Measurements from ENCODE around the gene COMMD6.

Gene COMMD6

GRCh38 chr13:75486146-75487062 is 51.2 kb downstream of the COMMD6 start:
- Histone ChIP-seq H3K4me3 (no peak overlapping the region), H3K27ac (no peak overlapping the region)

GRCh38 chr13:75485286-75486062 is 52.2 kb downstream of the COMMD6 start:
- peak overlapping the region in 1 of 21 experiments; percentile 5 for H3K27ac ChIP-seq
- H3K4me3 ChIP-seq, result no peak overlapping the region

- H3K27ac ChIP-seq, result peak overlapping the region in 18 of 21 experiments; percentile 9 to 87 (median 78)
- peak overlapping the region; percentile 66 to 95 (median 82) for H3K4me3 ChIP-seq
These were observed 54.9 kb downstream of the COMMD6 start for GRCh38 chr13:75482820-75483079.

GRCh38 chr13:75482070-75482819 is 55.4 kb downstream of the COMMD6 start, which contains the start of gene TBC1D4:
TBC1D4 (minus strand) TSS chr13:75482169; CDS start chr13:75481767, 402 bp downstream.
- peak within 1 kb of the TSS; percentile 2 to 87 (median 78) for H3K27ac ChIP-seq

GRCh38 chr13:75481176-75482069 is 56.2 kb downstream of the COMMD6 start:
- Histone ChIP-seq H3K27ac (peak overlapping the region; percentile 2 to 87 (median 78)), H3K4me3 (peak overlapping the region; percentile 66 to 95 (median 82))

More at GRCh38 chr13:75482070-75482819, 55.4 kb downstream of the COMMD6 start, which contains the start of gene TBC1D4:
- H3K4me3 ChIP-seq, result peak within 1 kb of the TSS; percentile 66 to 95 (median 82)

GRCh38 chr13:75480671-75481175 is 56.9 kb downstream of the COMMD6 start:
- H3K27ac ChIP-seq, result peak overlapping the region in 19 of 21 experiments; percentile 2 to 87 (median 78)
- peak overlapping the region; percentile 66 to 95 (median 82) for H3K4me3 ChIP-seq

- H3K27ac ChIP-seq, result no peak overlapping the region
- peak overlapping the region in 1 of 7 experiments; percentile 87 for H3K4me3 ChIP-seq
These were observed 58.4 kb downstream of the COMMD6 start for GRCh38 chr13:75479102-75479740.

- peak overlapping the region in 1 of 7 experiments; percentile 8 for H3K4me3 ChIP-seq
- H3K27ac ChIP-seq, result no peak overlapping the region
These were observed 59.0 kb downstream of the COMMD6 start for GRCh38 chr13:75478659-75479058.

Measured in skin epidermis (tissue), 12 donors.